Fibroblast of skin of left quadriceps (primary cell): Measurements from ENCODE around the gene ZSWIM5.
"Not testable (repeated sequence)": the region's sequence is repeated elsewhere in the genome, so short reads cannot be mapped to it uniquely, and the experiment has no call there.

Source experiments
- DNase-seq, 2 experiments: peaks; one replicate each; pipeline ENCODE4 v3.0.0-alpha.2; 2013; ENCODE audit warnings: low read depth in 2 of 2

Gene ZSWIM5

GRCh38 chr1:45205011-45205909 is 1.1 kb downstream of the ZSWIM5 start:
- no peak for DNase-seq

GRCh38 chr1:45200906-45201500 is 5.4 kb downstream of the ZSWIM5 start:
- DNase-seq = no peak

- DNase-seq = no peak
Measured at GRCh38 chr1:45200435-45200834, 6.0 kb downstream of the ZSWIM5 start.

- DNase-seq = no peak
Measured at GRCh38 chr1:45198185-45198584, 8.2 kb downstream of the ZSWIM5 start.

- no peak for DNase-seq
Measured at GRCh38 chr1:45196863-45197262, 9.5 kb downstream of the ZSWIM5 start.

GRCh38 chr1:45191418-45191783 is 15.0 kb downstream of the ZSWIM5 start:
- DNase-seq = no peak

- no peak for DNase-seq
Measured at GRCh38 chr1:45187725-45188124, 18.7 kb downstream of the ZSWIM5 start.

- not testable (repeated sequence) for DNase-seq
Measured at GRCh38 chr1:45179918-45180519, 26.4 kb downstream of the ZSWIM5 start.

GRCh38 chr1:45177452-45177851 is 29.0 kb downstream of the ZSWIM5 start:
- no peak for DNase-seq

- DNase-seq = no peak
Measured at GRCh38 chr1:45172764-45173163, 33.6 kb downstream of the ZSWIM5 start.

GRCh38 chr1:45172005-45172404 is 34.4 kb downstream of the ZSWIM5 start:
- DNase-seq = no peak

- DNase-seq = no peak
Measured at GRCh38 chr1:45171575-45171974, 34.8 kb downstream of the ZSWIM5 start.

GRCh38 chr1:45170151-45170742 is 36.2 kb downstream of the ZSWIM5 start:
- no peak for DNase-seq

- not testable (repeated sequence) for DNase-seq
Measured at GRCh38 chr1:45167947-45168346, 38.5 kb downstream of the ZSWIM5 start.

- not testable (repeated sequence) for DNase-seq
Measured at GRCh38 chr1:45164307-45164706, 42.1 kb downstream of the ZSWIM5 start.

- not testable (repeated sequence) for DNase-seq
Measured at GRCh38 chr1:45163111-45163510, 43.3 kb downstream of the ZSWIM5 start.

- DNase-seq = not testable (repeated sequence)
Measured at GRCh38 chr1:45162041-45163035, 44.1 kb downstream of the ZSWIM5 start.

GRCh38 chr1:45155957-45156356 is 50.4 kb downstream of the ZSWIM5 start:
- no peak for DNase-seq

- DNase-seq = no peak
Measured at GRCh38 chr1:45155423-45155822, 51.0 kb downstream of the ZSWIM5 start.

GRCh38 chr1:45152126-45152525 is 54.3 kb downstream of the ZSWIM5 start:
- DNase-seq = no peak

GRCh38 chr1:45148209-45148825 is 58.1 kb downstream of the ZSWIM5 start:
- no peak for DNase-seq
